Left hindlimb (tissue), 1 donor: Measurements from ENCODE around the gene DHCR24.
"Not testable (repeated sequence)": the region's sequence is repeated elsewhere in the genome, so short reads cannot be mapped to it uniquely, and the experiment has no call there.

Source experiments
- DNase-seq: peaks from one replicate; pipeline ENCODE4 v3.0.0-alpha.2; 2018

The DHCR24 gene, protein sequence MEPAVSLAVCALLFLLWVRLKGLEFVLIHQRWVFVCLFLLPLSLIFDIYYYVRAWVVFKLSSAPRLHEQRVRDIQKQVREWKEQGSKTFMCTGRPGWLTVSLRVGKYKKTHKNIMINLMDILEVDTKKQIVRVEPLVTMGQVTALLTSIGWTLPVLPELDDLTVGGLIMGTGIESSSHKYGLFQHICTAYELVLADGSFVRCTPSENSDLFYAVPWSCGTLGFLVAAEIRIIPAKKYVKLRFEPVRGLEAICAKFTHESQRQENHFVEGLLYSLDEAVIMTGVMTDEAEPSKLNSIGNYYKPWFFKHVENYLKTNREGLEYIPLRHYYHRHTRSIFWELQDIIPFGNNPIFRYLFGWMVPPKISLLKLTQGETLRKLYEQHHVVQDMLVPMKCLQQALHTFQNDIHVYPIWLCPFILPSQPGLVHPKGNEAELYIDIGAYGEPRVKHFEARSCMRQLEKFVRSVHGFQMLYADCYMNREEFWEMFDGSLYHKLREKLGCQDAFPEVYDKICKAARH

DNA sequence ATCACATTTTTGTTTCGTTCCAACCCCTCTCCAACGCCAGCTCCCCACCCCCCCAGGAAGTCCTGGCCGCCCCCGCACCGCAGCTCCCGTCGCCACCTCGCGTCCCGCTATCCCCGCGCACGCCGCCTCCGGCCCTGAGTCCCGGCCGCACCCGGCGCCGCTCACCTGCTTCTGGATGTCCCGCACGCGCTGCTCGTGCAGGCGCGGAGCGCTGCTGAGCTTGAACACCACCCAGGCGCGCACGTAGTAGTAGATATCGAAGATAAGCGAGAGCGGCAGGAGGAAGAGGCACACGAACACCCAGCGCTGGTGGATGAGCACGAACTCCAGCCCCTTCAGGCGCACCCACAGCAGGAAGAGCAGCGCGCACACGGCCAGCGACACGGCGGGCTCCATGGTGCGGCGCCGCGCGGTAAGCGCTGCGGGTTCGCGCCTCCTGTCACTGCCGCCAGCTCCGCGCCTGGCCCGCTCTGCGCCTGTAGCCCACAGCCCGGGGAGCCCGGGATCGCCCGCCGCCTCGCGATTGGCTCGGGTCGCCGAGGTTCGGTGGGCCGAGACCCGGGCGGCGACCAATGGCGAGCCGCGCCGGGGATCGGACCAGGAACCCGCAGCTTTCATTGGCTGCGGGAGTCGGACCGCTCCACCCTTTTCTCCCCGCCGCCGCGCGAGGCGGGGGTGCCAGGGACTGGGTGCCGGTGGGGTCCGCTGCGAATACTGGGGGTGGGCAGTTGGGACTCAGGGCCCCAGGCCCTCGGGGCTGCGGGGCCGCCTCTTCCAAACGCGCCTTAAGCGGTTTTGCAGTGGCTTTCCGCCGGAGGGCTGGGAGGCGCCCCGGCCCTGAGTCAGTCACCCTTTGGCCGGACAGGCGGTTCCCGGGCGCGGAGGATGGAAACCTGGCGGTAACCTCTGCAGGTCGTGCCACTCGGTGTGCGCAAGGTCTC is at the start of gene DHCR24:
TSS of gene DHCR24 (minus strand) at position 472 of the 941 bp plus-strand sequence. CDS start at position 396, 76 bp downstream.
- DNase-seq: peak; percentile 88

DNA sequence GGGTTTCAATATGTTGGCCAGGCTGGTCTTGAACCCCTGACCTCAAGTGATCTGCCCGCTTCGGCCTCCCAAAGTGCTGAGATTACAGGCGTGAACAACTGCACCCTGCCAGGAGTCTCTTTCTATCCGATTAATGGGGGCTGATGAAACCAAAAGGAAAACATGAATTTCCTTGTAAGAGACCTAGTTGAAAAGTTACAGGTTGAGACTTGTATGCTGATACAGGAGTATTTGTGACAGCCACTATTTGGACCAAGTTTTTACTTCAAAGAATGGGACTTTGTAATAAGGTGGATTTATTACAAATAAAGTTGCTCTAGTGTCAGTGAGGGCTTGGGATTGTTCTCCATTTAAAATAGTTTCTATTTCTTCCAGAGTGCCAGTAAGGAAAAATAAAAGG is 49.8 kb upstream of the DHCR24 start:
- no peak for DNase-seq

DNA sequence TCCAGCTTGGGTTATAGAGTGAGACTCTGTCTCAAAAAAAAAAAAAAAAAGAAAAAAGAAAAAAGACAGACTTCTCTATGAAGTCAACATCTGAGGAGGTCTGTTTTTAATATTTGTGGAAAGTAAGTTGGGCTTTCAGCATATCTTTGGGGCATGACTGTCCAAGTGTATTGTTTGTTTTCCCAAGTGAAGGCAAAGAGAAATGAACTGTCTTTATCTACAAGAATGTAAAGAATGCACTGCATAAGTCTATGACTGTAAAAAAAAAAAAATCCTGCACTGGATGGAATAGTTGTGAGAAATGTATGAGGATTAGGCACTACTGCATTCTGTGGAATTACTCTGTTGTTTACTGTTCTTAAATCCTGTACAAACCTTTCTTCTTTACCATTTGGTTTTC is 47.9 kb upstream of the DHCR24 start:
- no peak for DNase-seq

DNA sequence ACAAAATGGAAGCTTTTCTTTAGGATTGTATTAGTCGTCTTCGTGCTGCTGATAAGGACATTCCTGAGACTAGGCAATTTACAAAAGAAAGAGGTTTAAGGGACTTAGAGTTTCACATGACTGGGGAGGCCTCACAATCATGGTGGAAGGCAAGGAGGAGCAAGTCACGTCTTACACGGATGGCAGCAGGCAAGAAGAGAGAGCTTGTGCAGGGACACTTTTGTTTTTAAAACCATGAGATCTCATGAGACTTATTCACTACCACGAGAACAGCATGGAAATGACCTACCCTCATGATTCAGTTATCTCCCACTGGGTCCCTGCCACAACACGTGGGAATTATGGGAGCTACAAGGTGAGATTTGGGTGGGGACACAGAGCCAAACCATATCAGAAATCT is 47.1 kb upstream of the DHCR24 start:
- DNase-seq: not testable (repeated sequence)

DNA sequence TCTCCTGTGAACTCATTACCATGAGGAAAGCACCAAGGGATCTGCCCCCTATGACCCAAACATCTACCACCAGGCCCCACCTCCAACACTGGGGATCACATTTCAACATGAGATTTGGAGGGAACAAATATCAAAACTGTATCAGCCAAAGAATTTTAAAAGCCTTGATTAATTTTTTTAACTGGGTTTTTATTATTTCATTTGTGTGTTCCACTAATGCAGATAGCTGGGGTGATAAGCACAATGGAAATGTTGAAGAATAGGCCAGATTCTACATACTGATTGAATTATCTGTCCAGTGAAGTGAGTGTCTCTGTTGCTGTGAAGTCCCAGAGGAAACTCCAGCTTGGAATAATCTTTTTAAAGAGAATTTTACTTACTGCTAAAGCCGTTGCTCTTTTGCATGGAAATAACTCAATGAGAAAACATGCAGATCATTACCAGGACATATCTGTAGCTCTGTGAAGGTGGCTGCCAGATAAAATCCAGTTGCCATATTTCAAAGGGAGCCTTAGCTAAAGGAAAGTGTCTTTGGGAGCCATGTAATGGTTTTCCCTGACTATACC is 44.4 kb upstream of the DHCR24 start:
- no peak for DNase-seq

DNA sequence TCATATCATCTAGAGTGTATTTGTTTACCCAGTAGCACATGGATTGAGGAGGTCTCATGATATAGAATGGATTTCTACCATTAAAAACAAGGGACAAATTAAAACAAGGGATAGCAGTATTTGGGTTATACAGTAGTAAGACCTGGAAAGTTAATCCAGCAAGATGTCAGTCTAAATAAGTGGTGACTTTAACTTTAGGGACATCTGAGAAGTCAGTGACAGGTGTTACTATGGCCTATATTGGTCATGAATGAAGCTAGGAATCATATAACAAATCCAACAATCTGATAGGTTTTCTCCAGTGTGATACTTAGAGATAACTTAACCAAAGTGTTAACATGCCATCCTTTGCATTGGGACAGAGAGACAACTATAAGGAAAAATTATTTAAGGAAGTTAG is 42.7 kb upstream of the DHCR24 start:
- DNase-seq: no peak

DNA sequence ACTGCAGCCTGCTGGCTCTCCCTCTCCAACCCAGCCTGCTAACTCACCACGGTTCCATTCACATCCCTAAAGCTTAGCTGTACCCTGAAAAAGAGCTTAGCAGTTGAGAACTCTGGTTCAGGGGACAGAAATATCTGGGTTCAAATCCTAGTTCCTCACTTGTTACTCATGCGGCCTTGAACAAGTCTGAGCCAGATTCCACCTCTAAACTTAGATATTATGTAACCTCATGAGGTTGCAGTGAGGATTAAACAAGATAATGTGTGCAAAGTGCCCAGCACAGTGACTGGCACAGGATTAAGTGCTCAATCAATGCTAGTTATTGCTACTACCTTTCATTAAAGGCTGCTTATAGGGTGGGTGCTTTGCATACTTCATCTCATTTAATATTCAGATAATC is 41.3 kb upstream of the DHCR24 start:
- no peak for DNase-seq

DNA sequence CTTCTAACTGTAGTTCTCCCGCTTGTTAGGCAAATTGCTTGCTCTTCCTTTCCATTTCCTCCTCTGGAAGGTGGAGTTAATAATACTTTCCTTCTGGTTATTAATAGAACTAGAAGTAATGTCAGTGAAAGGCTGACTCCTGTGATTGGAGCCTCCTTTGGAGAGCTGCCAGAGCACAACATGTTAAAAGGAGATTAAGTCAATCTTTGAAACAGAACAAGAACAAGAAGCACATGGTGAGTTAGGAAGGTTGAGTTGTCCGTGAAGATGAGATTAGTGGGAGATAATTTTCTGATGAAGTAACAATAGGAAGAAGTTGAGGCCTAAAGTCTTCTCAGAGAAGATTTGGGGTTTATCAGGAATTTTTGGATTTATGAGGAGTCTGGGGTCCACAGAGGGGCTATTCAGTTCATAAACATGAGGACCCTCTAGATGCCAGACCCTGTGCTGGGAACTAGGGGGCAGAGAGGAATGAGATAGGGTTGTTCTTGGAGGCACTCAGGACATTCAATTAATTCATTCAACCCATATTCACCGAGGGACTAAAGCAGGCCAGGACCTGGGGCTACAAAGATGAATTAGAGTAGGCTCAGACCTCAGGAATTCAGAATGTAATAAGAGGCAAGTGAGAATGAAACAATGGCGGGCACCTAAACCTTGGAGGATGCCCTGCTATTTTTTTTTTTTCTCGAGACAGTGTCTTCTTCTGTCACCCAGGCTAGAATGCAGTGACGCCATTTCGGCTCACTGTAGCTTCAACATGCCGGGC is 40.7 kb upstream of the DHCR24 start:
- no peak for DNase-seq

DNA sequence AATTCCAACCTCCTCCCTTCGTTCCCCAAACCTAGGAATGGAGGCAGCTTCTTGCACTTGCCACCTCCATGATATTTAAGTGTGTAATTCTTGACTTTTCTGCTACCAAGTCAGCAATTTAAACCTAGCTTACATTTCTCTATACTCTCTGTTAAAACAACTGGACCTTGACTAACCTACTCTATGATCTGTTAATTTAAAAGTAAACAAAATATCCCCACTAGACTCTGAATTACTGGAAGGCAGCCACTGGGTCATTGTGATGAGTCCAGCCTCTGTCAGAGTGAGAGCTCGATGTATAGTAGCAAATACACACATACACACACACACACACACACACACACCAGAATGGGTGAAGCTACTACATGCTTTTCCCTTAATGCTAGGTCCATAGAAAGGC is 40.0 kb upstream of the DHCR24 start:
- no peak for DNase-seq

DNA sequence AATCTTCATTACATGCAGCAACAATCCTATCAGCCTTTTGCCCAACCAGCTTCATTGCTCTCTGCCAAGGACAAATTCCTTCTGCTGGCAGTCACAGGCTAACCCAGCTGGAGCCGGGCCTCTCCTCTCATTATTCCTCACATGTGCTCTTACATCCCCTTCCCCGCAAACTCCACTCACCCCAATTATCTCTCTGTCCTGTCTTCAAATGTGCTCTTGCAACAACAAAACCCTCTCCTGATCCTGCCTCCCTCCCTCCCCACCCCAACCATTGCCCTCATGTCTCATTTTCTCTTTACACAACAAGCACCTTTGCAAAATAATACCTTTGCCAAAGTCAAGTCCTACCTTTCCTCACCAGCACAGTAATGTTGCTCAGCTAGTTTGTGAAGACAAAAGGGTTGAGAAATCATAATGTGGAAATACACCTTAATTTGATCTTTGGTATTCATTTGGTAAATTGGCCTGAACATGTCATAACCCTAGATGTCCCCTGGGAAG is 36.0 kb upstream of the DHCR24 start:
- DNase-seq: no peak

DNA sequence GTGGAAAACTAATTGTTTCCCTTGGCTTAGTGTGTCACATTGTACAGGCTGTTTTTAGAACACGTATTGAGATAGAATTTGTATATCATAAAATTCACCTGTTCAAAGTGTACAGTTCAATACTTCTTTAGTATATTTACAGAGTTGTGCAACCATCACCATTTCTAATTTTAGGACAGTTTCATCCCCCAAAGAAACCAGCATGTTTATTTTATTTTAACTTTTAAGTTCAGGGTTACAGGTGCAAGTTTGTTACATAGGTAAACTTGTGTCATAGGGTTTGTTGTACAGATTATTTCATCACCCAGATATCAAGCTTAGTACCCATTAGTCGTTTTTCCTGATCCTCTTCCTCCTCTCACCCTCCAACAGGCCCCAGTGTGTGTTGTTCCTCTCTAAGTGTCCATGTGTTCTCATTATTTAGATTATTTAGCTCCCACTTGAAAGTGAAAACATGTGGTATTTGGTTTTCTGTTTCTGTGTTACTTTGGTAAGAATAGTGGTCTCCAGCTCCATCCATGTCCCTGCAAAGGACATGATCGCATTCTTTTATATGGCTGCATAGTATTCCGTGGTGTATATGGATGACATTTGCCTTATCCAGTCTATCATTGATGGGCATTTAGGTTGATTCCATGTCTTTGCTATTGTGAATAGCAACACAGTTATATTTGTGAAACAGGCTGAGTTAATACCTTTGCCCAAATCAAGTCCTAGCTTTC is 35.2 kb upstream of the DHCR24 start:
- no peak for DNase-seq

DNA sequence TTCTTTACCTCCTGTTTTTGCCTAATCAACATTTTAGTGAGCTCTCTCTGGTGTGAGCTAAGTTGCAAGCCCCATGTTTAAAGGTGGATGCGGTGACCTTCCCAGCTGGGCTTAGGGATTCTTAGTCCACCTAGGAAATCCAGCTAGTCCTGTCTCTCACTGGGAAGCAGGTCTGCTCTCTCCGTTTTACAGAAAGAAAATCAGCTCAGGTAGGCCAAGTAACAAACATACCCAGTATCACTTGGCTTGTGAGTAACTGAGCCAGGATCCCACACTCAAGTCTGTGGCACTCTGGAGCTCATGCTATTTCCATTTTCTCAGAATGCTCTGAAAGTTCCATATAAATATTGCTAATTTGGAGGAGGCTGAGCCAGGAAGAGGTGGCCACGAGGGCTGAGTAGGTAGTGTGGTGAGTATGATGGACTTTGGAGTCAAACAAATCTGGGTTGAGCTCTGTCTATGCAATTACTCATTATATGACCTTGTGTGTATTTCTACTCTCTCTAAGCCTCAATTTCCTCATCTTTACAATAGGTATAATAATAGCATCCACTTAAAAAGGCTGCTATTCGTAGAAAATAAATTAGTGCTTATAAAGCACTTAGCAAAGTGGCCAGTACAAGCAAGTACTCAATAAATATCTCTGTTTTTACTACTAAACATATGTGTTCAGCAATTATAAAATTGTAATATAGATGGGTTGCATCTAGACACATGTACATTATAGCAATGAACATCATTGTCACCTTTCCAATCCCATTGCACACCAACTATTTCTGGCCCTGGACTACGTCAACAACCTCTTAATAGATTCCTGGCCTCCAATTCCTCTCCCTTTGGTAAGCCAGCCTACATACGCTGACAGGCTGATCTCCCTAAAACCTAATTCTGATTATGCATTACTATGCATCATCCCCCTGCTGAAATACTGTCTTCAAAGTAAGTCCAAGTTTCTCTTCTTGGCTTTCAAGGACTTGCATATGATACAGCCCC is 32.7 kb upstream of the DHCR24 start:
- no peak for DNase-seq

DNA sequence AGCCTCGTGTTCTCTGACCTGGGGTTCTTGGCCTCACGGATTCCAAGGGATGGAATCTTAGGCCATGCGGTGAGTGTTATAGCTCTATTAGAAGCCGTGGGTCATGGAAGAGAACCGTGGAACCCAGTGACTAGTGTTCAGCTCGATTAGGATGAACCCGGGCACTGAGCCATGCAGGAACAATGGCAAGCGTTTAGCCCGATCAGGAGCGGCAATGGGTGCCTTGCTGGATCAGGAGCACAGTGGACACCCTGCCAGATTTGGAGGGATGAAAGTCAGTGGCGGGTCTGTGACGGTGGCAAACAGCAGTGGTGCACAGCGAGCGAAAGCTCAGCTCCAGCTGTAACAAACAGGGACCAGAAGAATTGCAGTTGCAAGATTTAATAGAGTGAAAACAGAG is 24.1 kb upstream of the DHCR24 start:
- DNase-seq: not testable (repeated sequence)

DNA sequence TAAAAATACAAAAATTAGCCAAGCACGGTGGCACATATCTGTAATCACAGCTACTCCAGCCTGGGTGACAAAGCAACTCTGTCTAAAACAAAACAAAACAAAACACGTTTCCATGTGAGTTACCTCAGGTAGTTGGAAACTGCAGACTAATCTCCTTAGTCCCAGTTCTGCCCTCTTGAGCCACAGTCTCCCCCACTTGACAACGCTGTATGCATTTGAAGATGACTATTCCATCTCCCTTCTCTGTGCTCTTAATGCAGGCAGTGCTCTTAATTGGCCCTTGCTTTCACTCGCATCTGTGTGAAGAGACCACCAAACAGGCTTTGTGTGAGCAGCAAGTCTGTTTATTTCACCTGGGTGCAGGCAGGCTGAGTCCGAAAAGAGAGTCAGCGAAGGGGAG is 19.6 kb upstream of the DHCR24 start:
- no peak for DNase-seq

DNA sequence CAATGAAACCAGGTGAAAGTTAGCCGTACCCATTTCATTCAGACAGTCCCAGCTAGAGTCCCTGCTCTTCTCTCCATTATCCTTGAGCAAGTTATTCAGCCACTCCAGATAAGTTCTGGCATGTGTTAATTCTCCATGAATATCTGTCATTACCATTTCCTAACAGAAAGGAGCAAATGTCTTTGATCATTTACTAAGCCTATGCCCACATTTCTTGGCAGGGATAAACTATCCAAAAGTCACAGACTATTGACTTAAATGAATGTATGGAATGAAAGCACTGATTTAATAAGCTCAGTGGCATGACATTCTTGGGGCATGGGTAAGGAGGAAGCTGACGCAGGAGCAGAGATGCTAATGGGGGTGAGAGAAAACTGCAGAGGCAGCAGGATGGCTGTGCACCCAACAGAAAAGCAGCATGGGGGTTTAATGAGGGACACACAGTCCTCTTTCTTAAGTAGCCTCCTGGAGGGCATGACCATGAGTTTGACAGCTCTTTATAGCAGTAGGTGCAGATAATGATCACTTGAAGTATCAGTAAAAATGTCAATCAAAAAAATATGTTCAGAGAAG is 17.6 kb upstream of the DHCR24 start:
- DNase-seq: no peak

DNA sequence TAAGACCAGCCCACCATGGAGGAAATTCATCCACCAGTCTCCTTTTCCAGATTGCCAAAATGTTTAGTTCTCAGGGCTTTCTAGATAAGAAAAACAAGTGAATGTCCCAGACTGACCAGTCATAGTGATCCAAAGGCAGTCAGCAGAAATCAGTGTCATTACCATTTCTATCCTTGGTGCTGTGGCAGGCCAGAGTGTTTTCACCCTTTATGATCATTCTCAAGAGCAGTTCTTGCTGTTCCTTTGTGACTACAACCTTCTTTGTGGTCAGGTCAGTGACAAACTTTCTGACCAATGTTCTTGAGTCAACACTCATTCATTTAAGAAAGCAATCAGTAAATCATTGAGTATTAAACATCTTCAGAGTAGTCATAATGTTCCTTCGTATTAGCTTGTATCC is 7.3 kb upstream of the DHCR24 start:
- no peak for DNase-seq

DNA sequence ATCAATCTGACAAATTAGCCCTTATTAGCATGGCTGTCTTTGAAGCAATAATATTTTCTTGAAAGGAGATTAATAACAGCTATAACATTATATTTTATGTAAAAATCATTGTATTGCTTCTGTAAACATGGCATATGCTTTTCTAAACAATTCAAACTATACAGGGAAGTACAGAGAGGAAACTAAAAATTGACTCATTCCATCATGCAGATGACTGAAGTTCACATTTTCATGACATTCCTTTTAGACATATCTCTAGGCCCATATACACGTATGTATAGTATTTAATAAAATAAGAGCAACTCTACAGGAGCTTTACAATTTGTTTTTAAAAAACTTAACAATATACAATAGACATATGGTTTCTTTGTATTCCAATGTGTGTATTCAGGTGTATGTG is 5.6 kb upstream of the DHCR24 start:
- DNase-seq: no peak

DNA sequence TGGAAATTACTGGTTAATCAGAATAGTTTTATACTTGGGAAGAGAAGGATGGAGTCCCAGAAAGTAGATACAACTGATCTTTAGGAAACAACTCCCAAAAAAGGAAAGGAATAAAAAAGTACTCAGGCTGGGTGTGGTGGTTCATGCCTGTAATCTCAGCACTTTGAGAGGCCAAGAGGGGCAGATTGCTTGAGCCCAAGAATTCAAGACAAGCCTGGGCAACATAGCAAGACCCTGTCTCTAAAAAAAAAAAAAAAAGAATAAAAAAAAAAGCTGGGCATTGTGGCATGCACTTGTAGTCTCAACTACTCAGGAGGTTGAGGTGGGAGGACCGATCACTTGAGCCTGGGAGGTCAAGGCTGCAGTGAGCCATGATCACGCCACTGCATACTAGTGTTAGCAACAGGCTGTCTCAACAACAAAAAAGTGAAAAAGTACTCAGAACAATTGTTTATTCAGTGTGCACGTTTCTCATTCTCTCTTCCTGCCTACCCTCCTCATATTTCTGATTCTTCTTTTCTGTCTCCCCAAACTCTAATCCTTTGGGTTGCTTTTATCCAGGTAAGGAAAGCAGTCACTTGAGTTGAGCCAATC is 2.2 kb upstream of the DHCR24 start:
- DNase-seq: no peak

DNA sequence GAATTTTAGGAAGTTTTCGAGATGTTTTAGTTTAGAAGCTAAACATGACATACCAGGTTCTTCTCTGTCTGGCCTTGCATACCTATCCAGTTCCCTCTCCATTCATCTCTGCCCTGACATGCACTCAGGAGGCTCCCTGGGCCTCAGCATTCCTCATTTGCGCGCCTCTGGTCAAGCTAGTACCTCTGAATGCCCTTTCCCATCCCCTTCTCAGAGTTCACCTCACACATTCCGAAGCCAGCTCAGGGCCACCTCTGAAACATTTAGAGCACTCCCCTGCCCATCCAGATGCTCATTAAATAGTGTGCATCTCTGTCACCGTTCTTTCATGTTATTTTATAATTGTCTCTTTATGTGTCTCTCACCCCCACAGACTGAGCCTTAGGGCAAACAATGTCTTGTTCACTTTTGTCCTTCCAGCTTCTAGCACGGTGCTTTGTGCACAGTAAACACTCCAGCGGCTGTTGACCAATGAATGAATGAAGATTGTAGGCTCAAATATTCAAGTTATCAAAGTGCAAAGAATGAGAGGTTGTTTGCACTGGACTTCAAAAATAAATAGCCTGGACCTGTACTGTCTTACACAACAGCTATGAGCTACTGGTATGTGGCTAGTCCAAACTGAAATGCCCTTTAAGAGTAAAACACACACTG is 1.2 kb upstream of the DHCR24 start:
- DNase-seq: no peak
